Measurements from ENCODE around the gene CYTH2.

Gene CYTH2

DNA sequence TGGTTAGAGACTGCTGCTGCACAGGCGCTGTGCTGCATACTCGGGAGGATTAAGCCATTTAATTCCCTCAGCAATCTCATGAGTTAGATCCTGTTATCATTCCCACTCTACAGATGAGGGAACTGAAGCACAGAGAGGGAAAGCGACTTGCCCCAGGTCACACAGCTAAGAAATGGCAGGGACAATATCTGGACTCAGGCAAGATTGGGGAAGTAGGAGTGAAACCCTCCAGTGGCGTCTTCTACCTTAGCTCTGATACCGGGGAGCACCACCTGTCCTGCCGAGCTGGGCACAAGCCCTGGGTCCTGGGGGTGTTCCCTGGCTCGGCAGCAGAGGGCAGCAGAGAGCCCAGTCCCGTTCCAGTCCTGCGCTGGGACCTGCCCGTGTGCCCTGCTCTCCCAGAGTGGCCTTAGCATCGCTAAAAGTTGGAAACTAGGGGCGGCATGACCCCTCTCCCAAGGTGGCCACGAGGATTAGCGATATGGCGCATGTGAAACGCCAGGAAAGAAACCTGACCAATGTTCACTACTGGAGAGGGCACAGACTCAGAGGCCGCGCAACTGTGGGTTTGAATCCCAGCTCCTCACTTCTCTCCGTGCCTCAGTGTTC lies 20.5 kb downstream of the CYTH2 start (continued):
- TF ChIP-seq, protein P1, sequence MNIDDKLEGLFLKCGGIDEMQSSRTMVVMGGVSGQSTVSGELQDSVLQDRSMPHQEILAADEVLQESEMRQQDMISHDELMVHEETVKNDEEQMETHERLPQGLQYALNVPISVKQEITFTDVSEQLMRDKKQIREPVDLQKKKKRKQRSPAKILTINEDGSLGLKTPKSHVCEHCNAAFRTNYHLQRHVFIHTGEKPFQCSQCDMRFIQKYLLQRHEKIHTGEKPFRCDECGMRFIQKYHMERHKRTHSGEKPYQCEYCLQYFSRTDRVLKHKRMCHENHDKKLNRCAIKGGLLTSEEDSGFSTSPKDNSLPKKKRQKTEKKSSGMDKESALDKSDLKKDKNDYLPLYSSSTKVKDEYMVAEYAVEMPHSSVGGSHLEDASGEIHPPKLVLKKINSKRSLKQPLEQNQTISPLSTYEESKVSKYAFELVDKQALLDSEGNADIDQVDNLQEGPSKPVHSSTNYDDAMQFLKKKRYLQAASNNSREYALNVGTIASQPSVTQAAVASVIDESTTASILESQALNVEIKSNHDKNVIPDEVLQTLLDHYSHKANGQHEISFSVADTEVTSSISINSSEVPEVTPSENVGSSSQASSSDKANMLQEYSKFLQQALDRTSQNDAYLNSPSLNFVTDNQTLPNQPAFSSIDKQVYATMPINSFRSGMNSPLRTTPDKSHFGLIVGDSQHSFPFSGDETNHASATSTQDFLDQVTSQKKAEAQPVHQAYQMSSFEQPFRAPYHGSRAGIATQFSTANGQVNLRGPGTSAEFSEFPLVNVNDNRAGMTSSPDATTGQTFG (tag by site-specific recombination; IDR thresholded peaks at IDR 0.05; ENCODE audit: borderline replicate concordance), result no peak
- no peak for TF ChIP-seq ZNF366 (tag by site-specific recombination; conservative IDR thresholded peaks at IDR 0.05)
- TF ChIP-seq ZNF223 (tag by site-specific recombination; IDR thresholded peaks at IDR 0.05), result no peak
- TF ChIP-seq ZIC2 (tag by site-specific recombination; IDR thresholded peaks at IDR 0.05), result no peak
- TF ChIP-seq, protein P2, sequence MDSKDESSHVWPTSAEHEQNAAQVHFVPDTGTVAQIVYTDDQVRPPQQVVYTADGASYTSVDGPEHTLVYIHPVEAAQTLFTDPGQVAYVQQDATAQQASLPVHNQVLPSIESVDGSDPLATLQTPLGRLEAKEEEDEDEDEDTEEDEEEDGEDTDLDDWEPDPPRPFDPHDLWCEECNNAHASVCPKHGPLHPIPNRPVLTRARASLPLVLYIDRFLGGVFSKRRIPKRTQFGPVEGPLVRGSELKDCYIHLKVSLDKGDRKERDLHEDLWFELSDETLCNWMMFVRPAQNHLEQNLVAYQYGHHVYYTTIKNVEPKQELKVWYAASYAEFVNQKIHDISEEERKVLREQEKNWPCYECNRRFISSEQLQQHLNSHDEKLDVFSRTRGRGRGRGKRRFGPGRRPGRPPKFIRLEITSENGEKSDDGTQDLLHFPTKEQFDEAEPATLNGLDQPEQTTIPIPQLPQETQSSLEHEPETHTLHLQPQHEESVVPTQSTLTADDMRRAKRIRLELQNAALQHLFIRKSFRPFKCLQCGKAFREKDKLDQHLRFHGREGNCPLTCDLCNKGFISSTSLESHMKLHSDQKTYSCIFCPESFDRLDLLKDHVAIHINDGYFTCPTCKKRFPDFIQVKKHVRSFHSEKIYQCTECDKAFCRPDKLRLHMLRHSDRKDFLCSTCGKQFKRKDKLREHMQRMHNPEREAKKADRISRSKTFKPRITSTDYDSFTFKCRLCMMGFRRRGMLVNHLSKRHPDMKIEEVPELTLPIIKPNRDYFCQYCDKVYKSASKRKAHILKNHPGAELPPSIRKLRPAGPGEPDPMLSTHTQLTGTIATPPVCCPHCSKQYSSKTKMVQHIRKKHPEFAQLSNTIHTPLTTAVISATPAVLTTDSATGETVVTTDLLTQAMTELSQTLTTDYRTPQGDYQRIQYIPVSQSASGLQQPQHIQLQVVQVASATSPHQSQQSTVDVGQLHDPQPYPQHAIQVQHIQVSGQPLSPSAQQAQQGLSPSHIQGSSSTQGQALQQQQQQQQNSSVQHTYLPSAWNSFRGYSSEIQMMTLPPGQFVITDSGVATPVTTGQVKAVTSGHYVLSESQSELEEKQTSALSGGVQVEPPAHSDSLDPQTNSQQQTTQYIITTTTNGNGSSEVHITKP (tag by site-specific recombination; IDR thresholded peaks at IDR 0.05), result no peak
- TF ChIP-seq HOXA7 (CRISPR knock-in tag; IDR thresholded peaks at IDR 0.05; ENCODE audit: borderline replicate concordance), result no peak
- TF ChIP-seq ZNF146 (tag by site-specific recombination; IDR thresholded peaks at IDR 0.05), result no peak
- TF ChIP-seq ZNF521 (tag by site-specific recombination; IDR thresholded peaks at IDR 0.05), result no peak
- TF ChIP-seq ZNF571 (tag by site-specific recombination; IDR thresholded peaks at IDR 0.05), result no peak
- no peak for TF ChIP-seq ZNF114 (tag by site-specific recombination; IDR thresholded peaks at IDR 0.05)
- TF ChIP-seq EGR2 (tag by site-specific recombination; IDR thresholded peaks at IDR 0.05; ENCODE audit: low read depth), result no peak
- no peak for TF ChIP-seq YY1 (tag by site-specific recombination; IDR thresholded peaks at IDR 0.05)
- no peak for TF ChIP-seq ZNF121 (tag by site-specific recombination; IDR thresholded peaks at IDR 0.05)
- TF ChIP-seq, protein P3, sequence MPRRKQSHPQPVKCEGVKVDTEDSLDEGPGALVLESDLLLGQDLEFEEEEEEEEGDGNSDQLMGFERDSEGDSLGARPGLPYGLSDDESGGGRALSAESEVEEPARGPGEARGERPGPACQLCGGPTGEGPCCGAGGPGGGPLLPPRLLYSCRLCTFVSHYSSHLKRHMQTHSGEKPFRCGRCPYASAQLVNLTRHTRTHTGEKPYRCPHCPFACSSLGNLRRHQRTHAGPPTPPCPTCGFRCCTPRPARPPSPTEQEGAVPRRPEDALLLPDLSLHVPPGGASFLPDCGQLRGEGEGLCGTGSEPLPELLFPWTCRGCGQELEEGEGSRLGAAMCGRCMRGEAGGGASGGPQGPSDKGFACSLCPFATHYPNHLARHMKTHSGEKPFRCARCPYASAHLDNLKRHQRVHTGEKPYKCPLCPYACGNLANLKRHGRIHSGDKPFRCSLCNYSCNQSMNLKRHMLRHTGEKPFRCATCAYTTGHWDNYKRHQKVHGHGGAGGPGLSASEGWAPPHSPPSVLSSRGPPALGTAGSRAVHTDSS (tag by site-specific recombination; IDR thresholded peaks at IDR 0.05), result no peak
- TF ChIP-seq, protein P4, sequence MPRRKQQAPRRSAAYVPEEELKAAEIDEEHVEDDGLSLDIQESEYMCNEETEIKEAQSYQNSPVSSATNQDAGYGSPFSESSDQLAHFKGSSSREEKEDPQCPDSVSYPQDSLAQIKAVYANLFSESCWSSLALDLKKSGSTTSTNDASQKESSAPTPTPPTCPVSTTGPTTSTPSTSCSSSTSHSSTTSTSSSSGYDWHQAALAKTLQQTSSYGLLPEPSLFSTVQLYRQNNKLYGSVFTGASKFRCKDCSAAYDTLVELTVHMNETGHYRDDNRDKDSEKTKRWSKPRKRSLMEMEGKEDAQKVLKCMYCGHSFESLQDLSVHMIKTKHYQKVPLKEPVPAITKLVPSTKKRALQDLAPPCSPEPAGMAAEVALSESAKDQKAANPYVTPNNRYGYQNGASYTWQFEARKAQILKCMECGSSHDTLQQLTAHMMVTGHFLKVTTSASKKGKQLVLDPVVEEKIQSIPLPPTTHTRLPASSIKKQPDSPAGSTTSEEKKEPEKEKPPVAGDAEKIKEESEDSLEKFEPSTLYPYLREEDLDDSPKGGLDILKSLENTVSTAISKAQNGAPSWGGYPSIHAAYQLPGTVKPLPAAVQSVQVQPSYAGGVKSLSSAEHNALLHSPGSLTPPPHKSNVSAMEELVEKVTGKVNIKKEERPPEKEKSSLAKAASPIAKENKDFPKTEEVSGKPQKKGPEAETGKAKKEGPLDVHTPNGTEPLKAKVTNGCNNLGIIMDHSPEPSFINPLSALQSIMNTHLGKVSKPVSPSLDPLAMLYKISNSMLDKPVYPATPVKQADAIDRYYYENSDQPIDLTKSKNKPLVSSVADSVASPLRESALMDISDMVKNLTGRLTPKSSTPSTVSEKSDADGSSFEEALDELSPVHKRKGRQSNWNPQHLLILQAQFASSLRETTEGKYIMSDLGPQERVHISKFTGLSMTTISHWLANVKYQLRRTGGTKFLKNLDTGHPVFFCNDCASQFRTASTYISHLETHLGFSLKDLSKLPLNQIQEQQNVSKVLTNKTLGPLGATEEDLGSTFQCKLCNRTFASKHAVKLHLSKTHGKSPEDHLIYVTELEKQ (tag by site-specific recombination; IDR thresholded peaks at IDR 0.05; ENCODE audit: borderline replicate concordance), result no peak
- no peak for TF ChIP-seq ZSCAN16 (tag by site-specific recombination; IDR thresholded peaks at IDR 0.05)
- TF ChIP-seq, protein P5, sequence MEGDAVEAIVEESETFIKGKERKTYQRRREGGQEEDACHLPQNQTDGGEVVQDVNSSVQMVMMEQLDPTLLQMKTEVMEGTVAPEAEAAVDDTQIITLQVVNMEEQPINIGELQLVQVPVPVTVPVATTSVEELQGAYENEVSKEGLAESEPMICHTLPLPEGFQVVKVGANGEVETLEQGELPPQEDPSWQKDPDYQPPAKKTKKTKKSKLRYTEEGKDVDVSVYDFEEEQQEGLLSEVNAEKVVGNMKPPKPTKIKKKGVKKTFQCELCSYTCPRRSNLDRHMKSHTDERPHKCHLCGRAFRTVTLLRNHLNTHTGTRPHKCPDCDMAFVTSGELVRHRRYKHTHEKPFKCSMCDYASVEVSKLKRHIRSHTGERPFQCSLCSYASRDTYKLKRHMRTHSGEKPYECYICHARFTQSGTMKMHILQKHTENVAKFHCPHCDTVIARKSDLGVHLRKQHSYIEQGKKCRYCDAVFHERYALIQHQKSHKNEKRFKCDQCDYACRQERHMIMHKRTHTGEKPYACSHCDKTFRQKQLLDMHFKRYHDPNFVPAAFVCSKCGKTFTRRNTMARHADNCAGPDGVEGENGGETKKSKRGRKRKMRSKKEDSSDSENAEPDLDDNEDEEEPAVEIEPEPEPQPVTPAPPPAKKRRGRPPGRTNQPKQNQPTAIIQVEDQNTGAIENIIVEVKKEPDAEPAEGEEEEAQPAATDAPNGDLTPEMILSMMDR (tag by site-specific recombination; IDR thresholded peaks at IDR 0.05), result peak; percentile 93
- no peak for TF ChIP-seq ZBTB20 (tag by site-specific recombination; IDR thresholded peaks at IDR 0.05)

All from HEK293 (cell line).